T-helper 2 cell (primary cell): Measurements from ENCODE around the gene SPTY2D1.

ENCODE experiments used
- DNase-seq, 5 experiments: peaks; one replicate each; pipeline versions ENCODE4 v3.0.0 to v3.0.0-alpha.2; 2012 to 2022

The SPTY2D1 gene

GRCh38 chr11:18563090-18563730, 70.9 kb downstream of the SPTY2D1 start:
- no peak for DNase-seq
